HepG2 (cell line): ENCODE results near the gene KIFC1. TPM values are rescaled to one million over a fixed set of nuclear protein-coding genes. Genes with fewer than 3 reads are reported as not detected.

Source experiments
- ATAC-seq: fragments of 200-7000 bp; cut with Tn5 transposase; 3 replicates; pipeline ENCODE4 v1.9.1; 2020; ENCODE audit warnings: mild to moderate bottlenecking, moderate library complexity
- BruUV-seq: library from RNA; stranded (reverse); fragments of 400-500 nt; replicated peaks from 2 replicates; lab custom pipeline; 2021; lab: Mats Ljungman, UMichigan
- CTCF ChIA-PET: fragments of 300-600 bp; formaldehyde crosslinking; extraction: SDS; loops from one replicate; lab custom pipeline; 2021; ENCODE audit warnings: low total read pairs, inconsistent platforms, low intra/inter-chr PET ratio; lab: Yijun Ruan, JAX
- POLR2A ChIA-PET: fragments of 350-600 bp; sonication (Branson Sonifier 250); formaldehyde crosslinking; loops from one replicate; lab custom pipeline; 2020; ENCODE audit warnings: antibody characterized with exemption, inconsistent platforms; lab: Yijun Ruan, JAX
- DNase-seq: peaks from one replicate; pipeline ENCODE4 v3.0.0-alpha.2; 2015; ENCODE audit warnings: low spot score
- FAIRE-seq: peaks from 3 replicates; lab custom pipeline; 2011; peaks lifted over from hg19 to GRCh38; lab: Jason Lieb, UNC
- H2AFZ ChIP-seq: one replicate; pipeline ENCODE4 v1.6.1; 2011; ENCODE audit warnings: low read length, inconsistent platforms
- H3K27ac ChIP-seq: fragments of 300-600 bp; 3 replicates; pipeline ENCODE4 v1.8.0; 2011; ENCODE audit warnings: mixed run types, mild to moderate bottlenecking, mixed read lengths, low read length, inconsistent platforms; ENCODE audit not compliant: insufficient read depth; ENCODE audit errors: extremely low read length
- H3K27me3 ChIP-seq, 2 experiments: fragments of 200-600 bp in 1 of 2; 2 replicates in 1 of 2; 3 replicates in 1 of 2; pipeline versions ENCODE4 v1.6.0 to v1.8.0; 2011; ENCODE audit warnings: low read length in 2 of 2, mild to moderate bottlenecking in 2 of 2, moderate library complexity in 2 of 2, inconsistent platforms in 1 of 2; ENCODE audit not compliant: insufficient read depth in 2 of 2, control insufficient read depth in 1 of 2
- H3K36me3 ChIP-seq, 2 experiments: fragments of 200-600 bp in 1 of 2; replicated peaks in 1 of 2; 2 replicates in 1 of 2; 3 replicates in 1 of 2; pipeline versions ENCODE4 v1.5.1 to v1.8.0; 2011; ENCODE audit warnings: low read length in 2 of 2, inconsistent platforms in 1 of 2; ENCODE audit not compliant: insufficient read depth in 2 of 2, control insufficient read depth in 1 of 2
- H3K4me1 ChIP-seq: 2 replicates; pipeline ENCODE4 v1.5.1; 2012; ENCODE audit warnings: low read length, inconsistent platforms; ENCODE audit not compliant: insufficient read depth
- H3K4me2 ChIP-seq: 2 replicates; pipeline ENCODE4 v1.6.0; 2011; ENCODE audit warnings: low read depth, low read length, inconsistent platforms
- H3K4me3 ChIP-seq, 3 experiments: fragments of 200-600 bp in 1 of 3; sonication (generic), shearing (Covaris generic) in 1 of 3; replicated peaks in 1 of 3; 2 replicates each; pipeline ENCODE4 v1.5.1; 2011 to 2016; ENCODE audit warnings: low read length in 3 of 3, inconsistent platforms in 2 of 3, low read depth in 2 of 3, mild to moderate bottlenecking in 2 of 3, control low read depth in 1 of 3, mixed read lengths in 1 of 3; ENCODE audit not compliant: insufficient read depth in 1 of 3
- H3K79me2 ChIP-seq: one replicate; pipeline ENCODE4 v1.6.1; 2011; ENCODE audit warnings: low read length, inconsistent platforms; ENCODE audit not compliant: insufficient read depth
- H3K9ac ChIP-seq: 2 replicates; pipeline ENCODE4 v1.6.0; 2011; ENCODE audit warnings: mild to moderate bottlenecking, low read depth, low read length, inconsistent platforms; ENCODE audit not compliant: insufficient read depth
- H3K9me3 ChIP-seq: 2 replicates; pipeline ENCODE4 v1.5.1; 2012; ENCODE audit warnings: mild to moderate bottlenecking, low read length
- H4K20me1 ChIP-seq: 2 replicates; pipeline ENCODE4 v1.6.0; 2011; ENCODE audit warnings: inconsistent platforms, mild to moderate bottlenecking, low read length, moderate library complexity; ENCODE audit not compliant: insufficient read depth
- AKAP8 ChIP-seq: sonication (generic); formaldehyde crosslinking; IDR thresholded peaks from 2 replicates; pipeline ENCODE4 v1.5.1; 2020; ENCODE audit warnings: mild to moderate bottlenecking, missing genetic modification reagents
- BHLHE40 ChIP-seq: IDR thresholded peaks from 2 replicates; pipeline ENCODE4 v1.6.1; 2011; ENCODE audit warnings: low read length, improper control_type of control experiment
- CHCHD3 ChIP-seq: sonication (generic); formaldehyde crosslinking; IDR thresholded peaks from 2 replicates; pipeline ENCODE4 v1.8.0; 2022; ENCODE audit warnings: mild to moderate bottlenecking, missing genetic modification reagents, moderate library complexity
- DNMT1 ChIP-seq: sonication (generic); formaldehyde crosslinking; IDR thresholded peaks from 2 replicates; pipeline ENCODE4 v1.5.1; 2020; ENCODE audit warnings: mild to moderate bottlenecking, missing genetic modification reagents
- HOXA3 ChIP-seq: sonication (generic); formaldehyde crosslinking; IDR thresholded peaks from 2 replicates; pipeline ENCODE4 v1.5.0; 2020; ENCODE audit warnings: missing genetic modification reagents
- KDM2A ChIP-seq: sonication (generic); formaldehyde crosslinking; IDR thresholded peaks from 2 replicates; pipeline ENCODE4 v1.4.0; 2020; ENCODE audit warnings: low read depth, missing genetic modification reagents, borderline replicate concordance
- ONECUT2 ChIP-seq: sonication (generic); formaldehyde crosslinking; IDR thresholded peaks from 2 replicates; pipeline ENCODE4 v1.4.0; 2020; ENCODE audit warnings: missing genetic modification reagents
- RAD21 ChIP-seq: fragments of 450-650 bp; formaldehyde crosslinking; IDR thresholded peaks from 2 replicates; pipeline ENCODE4 v1.5.0; 2020; ENCODE audit warnings: mild to moderate bottlenecking
- STAG1 ChIP-seq: sonication (generic); formaldehyde crosslinking; IDR thresholded peaks from 2 replicates; pipeline ENCODE4 v1.4.0; 2020; ENCODE audit warnings: missing genetic modification reagents
- THYN1 ChIP-seq: sonication (generic); formaldehyde crosslinking; IDR thresholded peaks from 2 replicates; pipeline ENCODE4 v1.8.1; 2023; ENCODE audit warnings: low read depth, mild to moderate bottlenecking, moderate library complexity, missing genetic modification reagents, borderline replicate concordance
- ZEB1 ChIP-seq: IDR thresholded peaks from 2 replicates; pipeline ENCODE4 v1.6.1; 2012; ENCODE audit warnings: mild to moderate bottlenecking, low read depth, inconsistent platforms; ENCODE audit not compliant: insufficient replicate concordance
- ZNF207 ChIP-seq: fragments of 450-650 bp; IDR thresholded peaks from 2 replicates; pipeline ENCODE4 v1.6.1; 2016; ENCODE audit warnings: antibody characterized with exemption, borderline replicate concordance
- ZNF253 ChIP-seq: sonication (generic); formaldehyde crosslinking; IDR thresholded peaks from 2 replicates; pipeline ENCODE4 v1.8.0; 2022; ENCODE audit warnings: mild to moderate bottlenecking, missing genetic modification reagents, borderline replicate concordance
- ZNF329 ChIP-seq: sonication (generic); formaldehyde crosslinking; IDR thresholded peaks from 2 replicates; pipeline ENCODE4 v1.9.0; 2021; ENCODE audit warnings: low read depth, mild to moderate bottlenecking, missing genetic modification reagents
- ZNF446 ChIP-seq: sonication (generic); formaldehyde crosslinking; IDR thresholded peaks from 2 replicates; pipeline ENCODE4 v1.5.0; 2020; ENCODE audit warnings: mild to moderate bottlenecking, missing genetic modification reagents
- ZNF883 ChIP-seq: sonication (generic); formaldehyde crosslinking; IDR thresholded peaks from 2 replicates; pipeline ENCODE4 v1.5.1; 2020; ENCODE audit warnings: mild to moderate bottlenecking, missing genetic modification reagents; ENCODE audit errors: not compliant biosample characterization
- WGBS: methylation state at CpG from one replicate; pipeline ENCODE4 v1.1.6; 2017; ENCODE audit warnings: low lambda C conversion rate; 5-methylcytosine and 5-hydroxymethylcytosine counted together
- in situ Hi-C: cut with HindIII; loops from 2 replicates; pipeline ENCODE4 v1.10.0; 2017; ENCODE audit warnings: low pct_unique_long_range_greater_than_20kb; ENCODE audit not compliant: extremely low pct_ligation_motif_present
- intact Hi-C: fragments of 100-400 bp; cut with micrococcal nuclease; formaldehyde crosslinking; loops from one replicate; pipeline ENCODE4 v1.10.0; 2022; ENCODE audit not compliant: unreplicated experiment
- polyA plus RNA-seq, 8 experiments: library from polyadenylated mRNA; depleted of rRNA in 3 of 8; stranded (reverse) in 7 of 8; unstranded in 1 of 8; fragments of >200 nt; fragmentation: Illumina TruSeq in 4 of 8; extraction: Trizol in 4 of 8; gene quantifications; 2 replicates each; pipeline versions ENCODE4 v1.2.1 to v1.2.3, GENCODE V29; 2011 to 2016; ENCODE audit warnings: low read depth in 4 of 8, missing spikeins in 1 of 8, mixed read lengths in 1 of 8; ENCODE audit not compliant: insufficient read depth in 1 of 8
- total RNA-seq, 5 experiments: library from RNA; depleted of rRNA; stranded (reverse); fragments of >200 nt; fragmentation: Illumina TruSeq; extraction: Trizol; gene quantifications; 2 replicates each; pipeline ENCODE4 v1.2.3, GENCODE V29; 2016; ENCODE audit warnings: low read depth in 1 of 5
- TF ChIP-seq, protein P1 (sequence below): sonication (generic); formaldehyde crosslinking; IDR thresholded peaks from 2 replicates; pipeline ENCODE4 v1.5.0; 2020; ENCODE audit warnings: mild to moderate bottlenecking, missing genetic modification reagents, moderate library complexity

Gene KIFC1
- total and polyA plus RNA-seq, 2 of the 13 experiments (the other 11 are each of a cell fraction or from before 2014, with no cell fraction given) = 25.0 to 45.5 TPM

DNA sequence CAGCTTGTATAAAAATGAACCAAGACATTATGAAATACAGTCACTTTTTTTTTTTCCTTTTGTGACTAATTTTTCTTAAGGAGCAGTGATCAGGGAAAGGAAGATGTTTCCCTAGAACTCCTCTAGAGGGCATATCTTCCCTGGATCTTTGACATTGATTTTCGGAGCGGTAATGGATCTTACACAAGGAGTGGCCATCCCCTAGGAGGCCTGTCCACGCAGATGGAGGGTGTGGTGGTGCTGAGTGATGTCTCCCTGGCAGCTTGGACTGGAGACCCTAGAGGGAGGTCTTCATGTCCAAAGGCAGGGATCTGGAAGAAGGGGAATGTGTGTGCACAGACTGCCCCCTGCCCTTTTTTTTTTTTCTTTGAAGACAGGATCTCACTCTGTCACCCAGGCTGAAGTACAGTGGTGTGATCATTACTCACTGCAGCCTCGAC is 7.0 kb upstream of the KIFC1 start:
- BruUV-seq = no TSS peak
- Histone ChIP-seq H3K27me3 (no peaks in the 10 kb centered on the region), H3K9ac (no peak overlapping the region), H3K36me3 (no peaks in the 10 kb centered on the region), H3K4me2 (no peak overlapping the region), H3K79me2 (no peaks in the 10 kb centered on the region), H3K4me3 (no peak overlapping the region), H4K20me1 (no peaks in the 10 kb centered on the region), H3K27ac (no peak overlapping the region), H3K9me3 (no peaks in the 10 kb centered on the region), H3K4me1 (peaks cover 9% of the 10 kb centered on the region), H2AFZ (no peak overlapping the region)
- FAIRE-seq = no peak
- TF ChIP-seq CHCHD3 (CRISPR knock-in tag) = no peak
- TF ChIP-seq STAG1 (CRISPR knock-in tag) = peak; percentile 41
- peak; percentile 29; the same call in 1 of the 2 replicates for TF ChIP-seq ONECUT2
- TF ChIP-seq, protein P1, sequence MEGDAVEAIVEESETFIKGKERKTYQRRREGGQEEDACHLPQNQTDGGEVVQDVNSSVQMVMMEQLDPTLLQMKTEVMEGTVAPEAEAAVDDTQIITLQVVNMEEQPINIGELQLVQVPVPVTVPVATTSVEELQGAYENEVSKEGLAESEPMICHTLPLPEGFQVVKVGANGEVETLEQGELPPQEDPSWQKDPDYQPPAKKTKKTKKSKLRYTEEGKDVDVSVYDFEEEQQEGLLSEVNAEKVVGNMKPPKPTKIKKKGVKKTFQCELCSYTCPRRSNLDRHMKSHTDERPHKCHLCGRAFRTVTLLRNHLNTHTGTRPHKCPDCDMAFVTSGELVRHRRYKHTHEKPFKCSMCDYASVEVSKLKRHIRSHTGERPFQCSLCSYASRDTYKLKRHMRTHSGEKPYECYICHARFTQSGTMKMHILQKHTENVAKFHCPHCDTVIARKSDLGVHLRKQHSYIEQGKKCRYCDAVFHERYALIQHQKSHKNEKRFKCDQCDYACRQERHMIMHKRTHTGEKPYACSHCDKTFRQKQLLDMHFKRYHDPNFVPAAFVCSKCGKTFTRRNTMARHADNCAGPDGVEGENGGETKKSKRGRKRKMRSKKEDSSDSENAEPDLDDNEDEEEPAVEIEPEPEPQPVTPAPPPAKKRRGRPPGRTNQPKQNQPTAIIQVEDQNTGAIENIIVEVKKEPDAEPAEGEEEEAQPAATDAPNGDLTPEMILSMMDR (CRISPR knock-in tag) = peak; percentile 42
- TF ChIP-seq DNMT1 (CRISPR knock-in tag) = no peak
- TF ChIP-seq KDM2A (CRISPR knock-in tag) = no peak
- TF ChIP-seq RAD21 (CRISPR knock-in tag) = no peak
- TF ChIP-seq ZEB1 = no peak
- TF ChIP-seq AKAP8 = no peak
- no peak for TF ChIP-seq BHLHE40
- no peak for TF ChIP-seq HOXA3 (CRISPR knock-in tag)
- TF ChIP-seq ZNF207 = no peak
- no peak for TF ChIP-seq ZNF329 (CRISPR knock-in tag)
- TF ChIP-seq THYN1 (CRISPR knock-in tag) = no peak
- TF ChIP-seq ZNF446 (CRISPR knock-in tag) = no peak
- TF ChIP-seq ZNF883 (CRISPR knock-in tag) = no peak
- TF ChIP-seq ZNF253 (CRISPR knock-in tag) = no peak
- POLR2A ChIA-PET = no interaction called here
- in situ Hi-C loops = no loop called here
- no peak for DNase-seq
- peak; percentile 37; the same call in 2 of the 3 replicates for ATAC-seq
- intact Hi-C loops = no loop called here
- WGBS = 2% methylated on average over 4 of the region's 4 CpGs
- CTCF ChIA-PET = interaction anchor here (1.2 kb wide), 1 partner anchor 107 kb away, joined by 3 read pairs; no protein-coding TSS in a partner anchor
